C4-2B (cell line): ENCODE measurements around the gene WSB2.

ENCODE experiments used
- H3K27ac ChIP-seq: fragments of 450-650 bp; 2 replicates; pipeline ENCODE4 v1.5.1; 2017
- CTCF ChIP-seq: fragments of 450-650 bp; conservative IDR thresholded peaks from 2 replicates; pipeline ENCODE4 v1.5.1; 2017; ENCODE audit warnings: mild to moderate bottlenecking
- ZFX ChIP-seq: fragments of 450-650 bp; IDR thresholded peaks from 2 replicates; pipeline ENCODE4 v1.6.1; 2017

Gene WSB2

GRCh38 chr12:118060301-118061010 is 523 bp downstream of the WSB2 start:
- H3K27ac ChIP-seq: peak overlapping the region; percentile 96
- TF ChIP-seq CTCF (no peak), ZFX (no peak)

GRCh38 chr12:118059341-118060191 is 1.4 kb downstream of the WSB2 start:
- peak overlapping the region; percentile 96 for H3K27ac ChIP-seq
- TF ChIP-seq CTCF (no peak), ZFX (no peak)

GRCh38 chr12:118058881-118059280 is 2.1 kb downstream of the WSB2 start:
- peak overlapping the region; percentile 86 for H3K27ac ChIP-seq
- TF ChIP-seq CTCF: no peak
- no peak for TF ChIP-seq ZFX

GRCh38 chr12:118058227-118058626 is 2.8 kb downstream of the WSB2 start:
- H3K27ac ChIP-seq: peak overlapping the region; percentile 86
- TF ChIP-seq CTCF: no peak
- no peak for TF ChIP-seq ZFX

GRCh38 chr12:118055865-118056773 is 4.9 kb downstream of the WSB2 start:
- TF ChIP-seq CTCF (no peak), ZFX (no peak)
- H3K27ac ChIP-seq: peak overlapping the region; percentile 86

GRCh38 chr12:118055144-118055557 is 5.8 kb downstream of the WSB2 start:
- H3K27ac ChIP-seq: peak overlapping the region; percentile 86
- TF ChIP-seq CTCF: peak; percentile 73
- TF ChIP-seq ZFX: no peak
